Measurements from ENCODE around the gene IRF2BP1. TPM values are rescaled to one million over a fixed set of nuclear protein-coding genes. Genes with fewer than 3 reads are reported as not detected.

IRF2BP1 gene
- total RNA-seq, 4 donors from 2014 or later, result 25.9 to 47.0 (median 36.1) TPM

- H3K4me1 ChIP-seq, result peaks cover 31 to 36% of the 10 kb centered on the region in 2 donors
- intact Hi-C loops (cut with DNase I), result loop anchor here (5.0 kb wide), 1 partner anchor 64 kb away; the partner anchor contains the start of gene RSPH6A
- no peaks in the 10 kb centered on the region for H3K27me3 ChIP-seq
- no peak overlapping the region for H3K27ac ChIP-seq
- no peak overlapping the region for H3K4me3 ChIP-seq (replicated peaks in 1 of 3)
- no peaks in the 10 kb centered on the region for H3K9me3 ChIP-seq
- WGBS, 2 donors, result 87 to 92% methylated on average over 10 of the region's 10 CpGs
- TF ChIP-seq POLR2A (IDR thresholded peaks at IDR 0.05) (no peak), CTCF (IDR thresholded peaks at IDR 0.05) (no peak)
- no peak for DNase-seq
- peaks cover 5 to 9% of the 10 kb centered on the region in 2 donors for H3K36me3 ChIP-seq
Observed at GRCh38 chr19:45881082-45881908, 4.6 kb downstream of the IRF2BP1 start.

GRCh38 chr19:45879971-45880370, 6.0 kb downstream of the IRF2BP1 start:
- DNase-seq, result no peak
- TF ChIP-seq CTCF (IDR thresholded peaks at IDR 0.05) (no peak), POLR2A (IDR thresholded peaks at IDR 0.05) (no peak)
- intact Hi-C loops (cut with DNase I), result loop anchor here (5.0 kb wide), 1 partner anchor 63 kb away; the partner anchor contains the start of gene RSPH6A
- Histone ChIP-seq H3K9me3 (no peaks in the 10 kb centered on the region), H3K36me3 (peaks cover 5 to 9% of the 10 kb centered on the region in 2 donors), H3K27ac (no peak overlapping the region), H3K4me1 (peaks cover 27 to 33% of the 10 kb centered on the region in 2 donors), H3K4me3 (replicated peaks in 1 of 3) (no peak overlapping the region), H3K27me3 (no peaks in the 10 kb centered on the region)
- 84 to 86% methylated on average over 2 of the region's 2 CpGs for WGBS, 2 donors

- Histone ChIP-seq H3K9me3 (no peaks in the 10 kb centered on the region), H3K4me3 (replicated peaks in 1 of 3) (no peak overlapping the region), H3K36me3 (peaks cover 1 to 3% of the 10 kb centered on the region in 2 donors), H3K27me3 (no peaks in the 10 kb centered on the region), H3K4me1 (peaks cover 18 to 24% of the 10 kb centered on the region in 2 donors), H3K27ac (no peak overlapping the region)
- WGBS, 2 donors, result 70 to 75% methylated on average over 8 of the region's 8 CpGs
- TF ChIP-seq POLR2A (IDR thresholded peaks at IDR 0.05), result no peak
- TF ChIP-seq CTCF (IDR thresholded peaks at IDR 0.05), result no peak
- DNase-seq, result no peak
- intact Hi-C loops (cut with DNase I), result no loop called here
Observed at GRCh38 chr19:45879055-45879454, 6.9 kb downstream of the IRF2BP1 start.

- TF ChIP-seq CTCF (IDR thresholded peaks at IDR 0.05) (no peak), POLR2A (IDR thresholded peaks at IDR 0.05) (no peak)
- 82% methylated on average over 11 of the region's 11 CpGs for WGBS, 2 donors
- intact Hi-C loops (cut with DNase I), result no loop called here
- Histone ChIP-seq H3K27ac (no peak overlapping the region), H3K27me3 (no peaks in the 10 kb centered on the region), H3K36me3 (no peaks in the 10 kb centered on the region), H3K4me3 (replicated peaks in 1 of 3) (no peak overlapping the region), H3K4me1 (peaks cover 11 to 15% of the 10 kb centered on the region in 2 donors), H3K9me3 (no peaks in the 10 kb centered on the region)
- DNase-seq, result no peak
Observed at GRCh38 chr19:45878043-45878794, 7.7 kb downstream of the IRF2BP1 start.

Measured in thyroid gland (tissue), 4 donors.